GM12891 (cell line): Measurements from ENCODE around the gene TAF5L.

Source experiments
- POLR2A ChIP-seq: IDR thresholded peaks from 2 replicates; pipeline ENCODE4 v1.6.1; 2011; ENCODE audit warnings: low read depth, low read length, control low read depth
- POLR2AphosphoS5 ChIP-seq: IDR thresholded peaks from 2 replicates; pipeline ENCODE4 v1.6.1; 2011; ENCODE audit warnings: low read depth, low read length, control low read depth
- POU2F2 ChIP-seq: IDR thresholded peaks from 2 replicates; pipeline ENCODE4 v1.6.1; 2011; ENCODE audit warnings: low read depth, mild to moderate bottlenecking, control low read depth, low read length, moderate library complexity
- TAF1 ChIP-seq: IDR thresholded peaks from 2 replicates; pipeline ENCODE4 v1.6.1; 2011; ENCODE audit warnings: low read depth, low read length, control low read depth

DNA sequence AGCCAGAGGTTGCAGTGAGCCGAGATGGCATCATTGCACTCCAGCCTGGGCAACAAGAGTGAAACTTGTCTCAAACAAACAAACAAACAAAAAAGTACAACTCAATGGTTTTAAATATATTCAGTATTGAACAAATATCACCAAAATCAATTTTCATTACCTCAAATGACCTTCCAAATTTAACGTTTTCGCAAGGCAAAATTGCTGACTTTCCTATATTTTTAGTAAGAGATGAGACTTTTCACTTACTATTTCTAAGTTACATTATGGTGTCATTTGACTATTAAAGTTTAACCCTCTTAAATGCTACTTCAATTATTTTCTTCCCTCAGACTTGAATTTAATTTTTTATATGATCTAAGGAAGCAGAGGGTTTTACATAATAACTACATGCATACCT, 44.4 kb downstream of the TAF5L start:
- TF ChIP-seq POLR2A (no peak), TAF1 (no peak), POLR2AphosphoS5 (no peak), POU2F2 (no peak)
